Astrocyte of the spinal cord (primary cell): Measurements from ENCODE around the gene RREB1.

Experiments
- DNase-seq: peaks from one replicate; pipeline ENCODE4 v3.0.0; 2011; ENCODE audit warnings: low read depth, low spot score
- H3K4me3 ChIP-seq: 2 replicates; pipeline ENCODE4 v1.5.1; 2011; ENCODE audit warnings: low read depth, mild to moderate bottlenecking, low read length, moderate library complexity
- CTCF ChIP-seq: IDR thresholded peaks from 2 replicates; pipeline ENCODE4 v1.5.1; 2012; ENCODE audit warnings: low read depth, mild to moderate bottlenecking, low read length, inconsistent platforms
- in situ Hi-C: cut with HindIII; loops from 2 replicates; pipeline ENCODE4 v1.10.0; 2017; ENCODE audit warnings: low sequenced_read_pairs

The RREB1 gene

GRCh38 chr6:7112171-7112570 is 4.4 kb downstream of the RREB1 start:
- in situ Hi-C loops: no loop called here
- DNase-seq: no peak
- no peak overlapping the region for H3K4me3 ChIP-seq
- TF ChIP-seq CTCF: no peak

DNA sequence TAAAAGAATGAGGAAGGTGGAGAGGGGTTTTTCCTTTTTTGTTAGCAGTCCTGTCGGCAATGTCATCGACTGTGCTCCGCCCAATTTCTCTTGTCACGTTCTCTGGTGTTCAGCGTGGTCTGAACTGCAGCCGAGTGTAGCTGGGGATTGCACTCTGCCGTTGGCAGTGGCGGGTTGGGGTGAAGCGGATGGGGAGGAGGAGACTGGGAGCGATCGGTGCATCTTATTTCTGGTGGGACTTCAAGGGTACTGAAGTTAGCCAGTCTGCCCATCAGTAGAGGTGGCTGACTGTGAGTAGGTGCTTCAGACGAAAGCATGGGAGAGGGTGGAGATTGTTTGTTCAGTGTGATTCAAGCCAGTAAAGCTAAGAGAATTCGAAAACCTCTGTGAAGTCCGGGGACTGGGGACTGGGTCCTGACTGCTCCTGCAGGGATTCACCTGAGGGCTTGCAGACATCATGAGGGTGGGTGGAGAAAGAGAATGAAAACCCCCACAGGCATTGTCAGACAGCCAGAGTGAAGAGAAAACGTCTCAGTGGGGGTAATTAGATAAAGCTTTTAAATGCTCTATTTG is 5.1 kb downstream of the RREB1 start:
- no peak overlapping the region for H3K4me3 ChIP-seq
- no peak for TF ChIP-seq CTCF
- DNase-seq: no peak
- in situ Hi-C loops: no loop called here

GRCh38 chr6:7114744-7115458 is 7.1 kb downstream of the RREB1 start:
- TF ChIP-seq CTCF: no peak
- no peak for DNase-seq
- H3K4me3 ChIP-seq: no peak overlapping the region
- in situ Hi-C loops: no loop called here

GRCh38 chr6:7115543-7116231 is 7.9 kb downstream of the RREB1 start:
- no peak for TF ChIP-seq CTCF
- in situ Hi-C loops: no loop called here
- no peak overlapping the region for H3K4me3 ChIP-seq
- no peak for DNase-seq

GRCh38 chr6:7119272-7119801 is 11.6 kb downstream of the RREB1 start:
- H3K4me3 ChIP-seq: no peak overlapping the region
- no peak for TF ChIP-seq CTCF
- no peak for DNase-seq
- in situ Hi-C loops: no loop called here

GRCh38 chr6:7121700-7122241 is 14.0 kb downstream of the RREB1 start:
- H3K4me3 ChIP-seq: no peak overlapping the region
- DNase-seq: no peak
- in situ Hi-C loops: no loop called here
- no peak for TF ChIP-seq CTCF
